HepG2 (cell line): ENCODE measurements around the gene IL4I1. TPM values are rescaled to one million over a fixed set of nuclear protein-coding genes. Genes with fewer than 3 reads are reported as not detected.

ENCODE experiments used
- ATAC-seq: fragments of 200-7000 bp; cut with Tn5 transposase; 3 replicates; pipeline ENCODE4 v1.9.1; 2020; ENCODE audit warnings: mild to moderate bottlenecking, moderate library complexity
- BruUV-seq: library from RNA; stranded (reverse); fragments of 400-500 nt; replicated peaks from 2 replicates; lab custom pipeline; 2021; lab: Mats Ljungman, UMichigan
- CTCF ChIA-PET: fragments of 300-600 bp; formaldehyde crosslinking; extraction: SDS; loops from one replicate; lab custom pipeline; 2021; ENCODE audit warnings: low total read pairs, inconsistent platforms, low intra/inter-chr PET ratio; lab: Yijun Ruan, JAX
- POLR2A ChIA-PET: fragments of 350-600 bp; sonication (Branson Sonifier 250); formaldehyde crosslinking; loops from one replicate; lab custom pipeline; 2020; ENCODE audit warnings: antibody characterized with exemption, inconsistent platforms; lab: Yijun Ruan, JAX
- DNase-seq: peaks from one replicate; pipeline ENCODE4 v3.0.0-alpha.2; 2015; ENCODE audit warnings: low spot score
- FAIRE-seq: peaks from 3 replicates; lab custom pipeline; 2011; peaks lifted over from hg19 to GRCh38; lab: Jason Lieb, UNC
- H2AFZ ChIP-seq: one replicate; pipeline ENCODE4 v1.6.1; 2011; ENCODE audit warnings: low read length, inconsistent platforms
- H3K27ac ChIP-seq: fragments of 300-600 bp; 3 replicates; pipeline ENCODE4 v1.8.0; 2011; ENCODE audit warnings: mixed run types, mild to moderate bottlenecking, mixed read lengths, low read length, inconsistent platforms; ENCODE audit not compliant: insufficient read depth; ENCODE audit errors: extremely low read length
- H3K27me3 ChIP-seq, 2 experiments: fragments of 200-600 bp in 1 of 2; 2 replicates in 1 of 2; 3 replicates in 1 of 2; pipeline versions ENCODE4 v1.6.0 to v1.8.0; 2011; ENCODE audit warnings: low read length in 2 of 2, mild to moderate bottlenecking in 2 of 2, moderate library complexity in 2 of 2, inconsistent platforms in 1 of 2; ENCODE audit not compliant: insufficient read depth in 2 of 2, control insufficient read depth in 1 of 2
- H3K36me3 ChIP-seq, 2 experiments: fragments of 200-600 bp in 1 of 2; replicated peaks in 1 of 2; 2 replicates in 1 of 2; 3 replicates in 1 of 2; pipeline versions ENCODE4 v1.5.1 to v1.8.0; 2011; ENCODE audit warnings: low read length in 2 of 2, inconsistent platforms in 1 of 2; ENCODE audit not compliant: insufficient read depth in 2 of 2, control insufficient read depth in 1 of 2
- H3K4me1 ChIP-seq: 2 replicates; pipeline ENCODE4 v1.5.1; 2012; ENCODE audit warnings: low read length, inconsistent platforms; ENCODE audit not compliant: insufficient read depth
- H3K4me2 ChIP-seq: 2 replicates; pipeline ENCODE4 v1.6.0; 2011; ENCODE audit warnings: low read depth, low read length, inconsistent platforms
- H3K4me3 ChIP-seq, 3 experiments: fragments of 200-600 bp in 1 of 3; sonication (generic), shearing (Covaris generic) in 1 of 3; replicated peaks in 1 of 3; 2 replicates each; pipeline ENCODE4 v1.5.1; 2011 to 2016; ENCODE audit warnings: low read length in 3 of 3, inconsistent platforms in 2 of 3, low read depth in 2 of 3, mild to moderate bottlenecking in 2 of 3, control low read depth in 1 of 3, mixed read lengths in 1 of 3; ENCODE audit not compliant: insufficient read depth in 1 of 3
- H3K79me2 ChIP-seq: one replicate; pipeline ENCODE4 v1.6.1; 2011; ENCODE audit warnings: low read length, inconsistent platforms; ENCODE audit not compliant: insufficient read depth
- H3K9ac ChIP-seq: 2 replicates; pipeline ENCODE4 v1.6.0; 2011; ENCODE audit warnings: mild to moderate bottlenecking, low read depth, low read length, inconsistent platforms; ENCODE audit not compliant: insufficient read depth
- H3K9me3 ChIP-seq: 2 replicates; pipeline ENCODE4 v1.5.1; 2012; ENCODE audit warnings: mild to moderate bottlenecking, low read length
- H4K20me1 ChIP-seq: 2 replicates; pipeline ENCODE4 v1.6.0; 2011; ENCODE audit warnings: inconsistent platforms, mild to moderate bottlenecking, low read length, moderate library complexity; ENCODE audit not compliant: insufficient read depth
- GTF3A ChIP-seq: sonication (generic); formaldehyde crosslinking; conservative IDR thresholded peaks from 2 replicates; pipeline ENCODE4 v1.4.0; 2020; ENCODE audit warnings: mild to moderate bottlenecking, missing genetic modification reagents
- IRF1 ChIP-seq: sonication (generic); formaldehyde crosslinking; IDR thresholded peaks from 2 replicates; pipeline ENCODE4 v1.4.0; 2020; ENCODE audit warnings: low read depth, mild to moderate bottlenecking, missing genetic modification reagents
- RAD51 ChIP-seq: fragments of 450-650 bp; IDR thresholded peaks from 2 replicates; pipeline ENCODE4 v1.6.1; 2016; ENCODE audit warnings: borderline replicate concordance
- RBM39 ChIP-seq: fragments of 200-400 bp; formaldehyde crosslinking; IDR thresholded peaks from one replicate; pipeline ENCODE4 v1.6.1; 2018; ENCODE audit warnings: antibody characterized with exemption, mild to moderate bottlenecking, low read depth, low read length; ENCODE audit not compliant: poor library complexity, severe bottlenecking
- U2AF2 ChIP-seq: fragments of 200-400 bp; formaldehyde crosslinking; IDR thresholded peaks from 2 replicates; pipeline ENCODE4 v1.6.1; 2017; ENCODE audit warnings: low read depth, mild to moderate bottlenecking, low read length
- ZBTB43 ChIP-seq: sonication (generic); formaldehyde crosslinking; conservative IDR thresholded peaks from 2 replicates; pipeline ENCODE4 v1.4.0; 2020; ENCODE audit warnings: missing genetic modification reagents
- ZFP36L1 ChIP-seq: sonication (generic); formaldehyde crosslinking; IDR thresholded peaks from 2 replicates; pipeline ENCODE4 v1.8.0; 2022; ENCODE audit warnings: mild to moderate bottlenecking, missing genetic modification reagents, moderate library complexity
- ZFP41 ChIP-seq: sonication (generic); formaldehyde crosslinking; IDR thresholded peaks from 2 replicates; pipeline ENCODE4 v1.4.0; 2020; ENCODE audit warnings: mild to moderate bottlenecking, missing genetic modification reagents, borderline replicate concordance
- ZNF430 ChIP-seq: sonication (generic); formaldehyde crosslinking; IDR thresholded peaks from 2 replicates; pipeline ENCODE4 v1.9.0; 2021; ENCODE audit warnings: mild to moderate bottlenecking, missing genetic modification reagents
- ZNF451 ChIP-seq: sonication (generic); formaldehyde crosslinking; IDR thresholded peaks from 2 replicates; pipeline ENCODE4 v1.5.0; 2020; ENCODE audit warnings: mild to moderate bottlenecking, missing genetic modification reagents
- ZNF558 ChIP-seq: sonication (generic); formaldehyde crosslinking; IDR thresholded peaks from 2 replicates; pipeline ENCODE4 v1.9.0; 2022; ENCODE audit warnings: mild to moderate bottlenecking, missing genetic modification reagents, borderline replicate concordance
- ZNF704 ChIP-seq: sonication (generic); formaldehyde crosslinking; IDR thresholded peaks from 2 replicates; pipeline ENCODE4 v1.8.1; 2023; ENCODE audit warnings: mild to moderate bottlenecking, inconsistent platforms, moderate library complexity, missing genetic modification reagents, borderline replicate concordance
- ZNF850 ChIP-seq: sonication (generic); formaldehyde crosslinking; conservative IDR thresholded peaks from 2 replicates; pipeline ENCODE4 v1.9.0; 2021; ENCODE audit warnings: mild to moderate bottlenecking, missing genetic modification reagents
- WGBS: methylation state at CpG from one replicate; pipeline ENCODE4 v1.1.6; 2017; ENCODE audit warnings: low lambda C conversion rate; 5-methylcytosine and 5-hydroxymethylcytosine counted together
- in situ Hi-C: cut with HindIII; loops from 2 replicates; pipeline ENCODE4 v1.10.0; 2017; ENCODE audit warnings: low pct_unique_long_range_greater_than_20kb; ENCODE audit not compliant: extremely low pct_ligation_motif_present
- intact Hi-C: fragments of 100-400 bp; cut with micrococcal nuclease; formaldehyde crosslinking; loops from one replicate; pipeline ENCODE4 v1.10.0; 2022; ENCODE audit not compliant: unreplicated experiment
- polyA plus RNA-seq, 8 experiments: library from polyadenylated mRNA; depleted of rRNA in 3 of 8; stranded (reverse) in 7 of 8; unstranded in 1 of 8; fragments of >200 nt; fragmentation: Illumina TruSeq in 4 of 8; extraction: Trizol in 4 of 8; gene quantifications; 2 replicates each; pipeline versions ENCODE4 v1.2.1 to v1.2.3, GENCODE V29; 2011 to 2016; ENCODE audit warnings: low read depth in 4 of 8, missing spikeins in 1 of 8, mixed read lengths in 1 of 8; ENCODE audit not compliant: insufficient read depth in 1 of 8
- total RNA-seq, 5 experiments: library from RNA; depleted of rRNA; stranded (reverse); fragments of >200 nt; fragmentation: Illumina TruSeq; extraction: Trizol; gene quantifications; 2 replicates each; pipeline ENCODE4 v1.2.3, GENCODE V29; 2016; ENCODE audit warnings: low read depth in 1 of 5

IL4I1 gene
- total and polyA plus RNA-seq, 2 of the 13 experiments (the other 11 are each of a cell fraction or from before 2014, with no cell fraction given) = not detected

GRCh38 chr19:49843265-49843664 is 53.4 kb downstream of the IL4I1 start:
- Histone ChIP-seq H4K20me1 (no peaks in the 10 kb centered on the region), H3K9ac (no peak overlapping the region), H3K36me3 (peaks cover 4 to 15% of the 10 kb centered on the region in 2 experiments; a peak in 3 of 5 replicates), H3K4me3 (no peak overlapping the region), H2AFZ (no peak overlapping the region), H3K9me3 (no peaks in the 10 kb centered on the region), H3K27me3 (no peaks in the 10 kb centered on the region), H3K79me2 (no peaks in the 10 kb centered on the region), H3K27ac (no peak overlapping the region), H3K4me2 (no peak overlapping the region), H3K4me1 (peaks cover 12% of the 10 kb centered on the region)
- TF ChIP-seq ZNF430 (CRISPR knock-in tag) (no peak), ZBTB43 (CRISPR knock-in tag) (no peak)
- WGBS = 95% methylated on average over 3 of the region's 3 CpGs
- no peak for FAIRE-seq
- ChIA-PET CTCF (no interaction called here), POLR2A (interaction anchor here (0.6 kb wide), 1 partner anchor 10 kb away, joined by 3 read pairs; no protein-coding TSS in a partner anchor)
- no peak for ATAC-seq
- intact Hi-C loops (no loop called here), in situ Hi-C loops (no loop called here)
- no TSS peak for BruUV-seq
- no peak for DNase-seq

- no peak overlapping the region for H3K27ac ChIP-seq
- WGBS = 95% methylated on average over 17 of the region's 17 CpGs
- no TSS peak for BruUV-seq
- FAIRE-seq = no peak
- H3K79me2 ChIP-seq = no peaks in the 10 kb centered on the region
- ATAC-seq = no peak
- POLR2A ChIA-PET = no interaction called here
- H3K27me3 ChIP-seq = no peaks in the 10 kb centered on the region
- H4K20me1 ChIP-seq = no peaks in the 10 kb centered on the region
- DNase-seq = no peak
- CTCF ChIA-PET = no interaction called here
- no peak overlapping the region for H3K9ac ChIP-seq
- H3K36me3 ChIP-seq = peaks cover 8 to 28% of the 10 kb centered on the region in 2 experiments; a peak in 4 of 5 replicates
- H3K4me2 ChIP-seq = no peak overlapping the region
- H3K4me1 ChIP-seq = peaks cover 12% of the 10 kb centered on the region
- H2AFZ ChIP-seq = no peak overlapping the region
- no peaks in the 10 kb centered on the region for H3K9me3 ChIP-seq
- intact Hi-C loops (no loop called here), in situ Hi-C loops (no loop called here)
- no peak overlapping the region for H3K4me3 ChIP-seq
- no peak for TF ChIP-seq ZNF558 (CRISPR knock-in tag)
- no peak for TF ChIP-seq ZNF704
- TF ChIP-seq RBM39 = no peak
- no peak for TF ChIP-seq U2AF2
- no peak for TF ChIP-seq GTF3A (CRISPR knock-in tag)
- TF ChIP-seq ZNF451 (CRISPR knock-in tag) = no peak
- no peak for TF ChIP-seq IRF1 (CRISPR knock-in tag)
- TF ChIP-seq ZFP36L1 (CRISPR knock-in tag) = no peak
- no peak for TF ChIP-seq ZNF850 (CRISPR knock-in tag)
- TF ChIP-seq ZFP41 = no peak
- no peak for TF ChIP-seq RAD51
These were observed 55.9 kb downstream of the IL4I1 start for GRCh38 chr19:49840736-49841249.
